HUES6 (cell line): ENCODE results near the gene PPM1J.
"Not testable (repeated sequence)": the region's sequence is repeated elsewhere in the genome, so short reads cannot be mapped to it uniquely, and the experiment has no call there.

Source experiments
- H3K27ac ChIP-seq: 2 replicates; pipeline ENCODE4 v1.7.0; 2013; ENCODE audit warnings: low read depth, mild to moderate bottlenecking, low read length, inconsistent platforms
- H3K27me3 ChIP-seq: 2 replicates; pipeline ENCODE4 v1.6.1; 2013; ENCODE audit warnings: low read length; ENCODE audit not compliant: control insufficient read depth, insufficient read depth
- H3K36me3 ChIP-seq: 2 replicates; pipeline ENCODE4 v1.6.1; 2013; ENCODE audit warnings: low read length; ENCODE audit not compliant: control insufficient read depth, insufficient read depth
- H3K4me1 ChIP-seq: 2 replicates; pipeline ENCODE4 v1.6.1; 2013; ENCODE audit warnings: low read length; ENCODE audit not compliant: control insufficient read depth, insufficient read depth
- H3K4me3 ChIP-seq: 2 replicates; pipeline ENCODE4 v1.5.1; 2013; ENCODE audit warnings: low read depth, low read length
- H3K9ac ChIP-seq: one replicate; pipeline ENCODE4 v1.6.1; 2013; ENCODE audit warnings: mild to moderate bottlenecking, low read length
- H3K9me3 ChIP-seq: 2 replicates; pipeline ENCODE4 v1.6.1; 2013; ENCODE audit warnings: low read depth, low read length; ENCODE audit not compliant: control insufficient read depth, insufficient read depth

Gene PPM1J

GRCh38 chr1:112735752-112736151 is 20.6 kb upstream of the PPM1J start:
- Histone ChIP-seq H3K27ac (no peak overlapping the region), H3K9me3 (no peaks in the 10 kb centered on the region), H3K4me1 (no peaks in the 10 kb centered on the region), H3K9ac (no peak overlapping the region), H3K36me3 (no peaks in the 10 kb centered on the region), H3K4me3 (no peak overlapping the region), H3K27me3 (peaks cover 4% of the 10 kb centered on the region)

DNA sequence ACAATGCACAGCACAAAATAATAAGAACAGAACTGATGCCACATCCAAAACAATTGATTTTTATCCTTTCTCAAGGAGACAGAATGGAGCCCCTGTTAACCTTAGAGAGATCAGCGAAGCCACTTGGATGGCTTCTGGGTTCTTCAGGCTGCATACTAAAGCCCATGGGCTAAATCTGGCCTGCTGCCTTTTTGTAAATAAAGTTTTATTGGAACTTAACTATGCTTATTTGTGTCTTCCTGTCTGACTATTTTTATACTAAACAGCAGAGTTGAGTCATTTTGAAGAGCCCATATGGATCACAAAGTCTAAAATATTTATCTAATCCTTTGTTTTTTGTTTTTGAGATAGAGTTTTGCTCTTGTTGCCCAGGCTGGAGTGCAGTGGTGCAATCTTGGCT is 16.3 kb upstream of the PPM1J start:
- Histone ChIP-seq H3K27me3 (no peaks in the 10 kb centered on the region), H3K9ac (no peak overlapping the region), H3K4me1 (no peaks in the 10 kb centered on the region), H3K27ac (no peak overlapping the region), H3K4me3 (no peak overlapping the region), H3K36me3 (no peaks in the 10 kb centered on the region), H3K9me3 (0 out of 2 replicates have a peak, but pooled peaks cover 3% of the 10 kb centered on the region)

GRCh38 chr1:112729909-112730308 is 14.8 kb upstream of the PPM1J start:
- H3K4me1 ChIP-seq, result no peaks in the 10 kb centered on the region
- H3K9ac ChIP-seq, result no peak overlapping the region
- no peaks in the 10 kb centered on the region for H3K27me3 ChIP-seq
- no peaks in the 10 kb centered on the region for H3K36me3 ChIP-seq
- 0 out of 2 replicates have a peak, but pooled peaks cover 3% of the 10 kb centered on the region for H3K9me3 ChIP-seq
- no peak overlapping the region for H3K27ac ChIP-seq
- H3K4me3 ChIP-seq, result no peak overlapping the region

GRCh38 chr1:112729011-112729410 is 13.9 kb upstream of the PPM1J start:
- not testable (repeated sequence) for H3K4me1 ChIP-seq, H3K36me3 ChIP-seq, H3K4me3 ChIP-seq, H3K27ac ChIP-seq, H3K27me3 ChIP-seq, H3K9ac ChIP-seq, H3K9me3 ChIP-seq

DNA sequence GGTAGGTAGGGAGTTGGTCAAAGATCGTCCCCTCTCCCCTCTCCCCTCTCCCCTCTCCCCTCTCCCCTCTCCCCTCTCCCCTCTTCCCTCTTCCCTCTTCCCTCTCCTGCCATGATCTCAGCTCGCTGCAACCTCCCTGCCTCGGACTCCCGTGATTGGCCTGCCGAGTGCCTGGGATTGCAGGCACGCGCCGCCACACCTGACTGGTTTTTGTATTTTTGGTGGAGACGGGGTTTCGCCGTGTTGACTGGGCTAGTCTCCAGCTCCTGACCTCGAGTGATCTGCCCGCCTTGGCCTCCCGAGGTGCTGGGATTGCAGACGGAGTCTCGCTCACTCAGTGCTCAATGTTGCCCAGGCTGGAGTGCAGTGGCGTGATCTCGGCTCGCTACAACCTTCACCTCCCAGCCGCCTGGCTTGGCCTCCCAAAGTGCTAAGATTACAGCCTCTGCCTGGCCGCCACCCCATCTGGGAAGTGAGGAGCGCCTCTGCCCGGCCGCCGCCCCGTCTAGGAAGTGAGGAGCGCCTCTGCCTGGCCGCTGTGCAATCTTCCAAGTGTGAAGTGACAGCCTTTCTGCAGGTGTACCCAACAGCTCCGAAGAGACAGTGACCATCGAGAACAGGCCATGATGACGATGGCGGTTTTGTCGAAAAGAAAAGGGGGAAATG is 13.3 kb upstream of the PPM1J start:
- not testable (repeated sequence) for H3K27ac ChIP-seq, H3K27me3 ChIP-seq, H3K9ac ChIP-seq, H3K36me3 ChIP-seq, H3K4me3 ChIP-seq, H3K9me3 ChIP-seq, H3K4me1 ChIP-seq

DNA sequence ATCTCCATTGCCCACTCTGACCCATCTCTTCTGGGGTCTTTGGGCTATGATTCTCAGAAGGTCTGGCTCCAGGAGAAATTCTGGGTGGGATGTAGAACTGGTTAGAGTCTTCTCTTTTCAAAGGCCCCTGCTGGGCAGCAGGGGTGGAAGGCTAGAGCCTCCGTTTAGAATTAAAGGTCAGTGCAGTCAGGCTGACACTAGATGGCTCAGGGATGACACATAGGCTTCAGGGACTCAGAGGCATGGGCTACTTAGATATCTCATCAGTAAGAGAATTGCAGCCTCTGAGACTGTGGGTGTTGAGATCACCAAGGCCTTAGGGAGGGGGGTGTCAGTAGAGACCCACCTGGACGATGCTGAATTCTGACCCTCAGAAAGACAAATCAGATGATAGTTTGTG is 12.6 kb upstream of the PPM1J start:
- H3K27me3 ChIP-seq, result peaks cover 12% of the 10 kb centered on the region

DNA sequence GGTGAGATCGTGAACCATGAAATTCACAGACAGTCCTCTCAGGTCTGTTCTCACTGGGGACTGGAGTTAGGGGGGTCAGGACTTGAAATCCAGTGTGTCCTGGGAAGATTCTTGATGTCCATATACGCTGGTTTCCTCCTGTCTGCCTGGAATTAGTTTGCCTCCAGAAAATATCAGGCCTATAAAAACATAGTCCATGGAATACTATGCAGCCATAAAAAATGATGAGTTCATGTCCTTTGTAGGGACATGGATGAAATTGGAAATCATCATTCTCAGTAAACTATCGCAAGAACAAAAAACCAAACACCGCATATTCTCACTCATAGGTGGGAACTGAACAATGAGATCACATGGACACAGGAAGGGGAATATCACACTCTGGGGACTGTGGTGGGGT is 9.1 kb upstream of the PPM1J start:
- Histone ChIP-seq H3K4me1 (peaks cover 19% of the 10 kb centered on the region), H3K27me3 (peaks cover 35% of the 10 kb centered on the region)
- H3K36me3 ChIP-seq, H3K27ac ChIP-seq, H3K4me3 ChIP-seq, H3K9ac ChIP-seq, H3K9me3 ChIP-seq: not testable (repeated sequence)

More for the DNA sequence above, 12.6 kb upstream of the PPM1J start:
- Histone ChIP-seq H3K4me3 (no peak overlapping the region), H3K27ac (no peak overlapping the region), H3K9ac (no peak overlapping the region), H3K4me1 (peaks cover 10% of the 10 kb centered on the region), H3K9me3 (0 out of 2 replicates have a peak, but pooled peaks cover 3% of the 10 kb centered on the region), H3K36me3 (no peaks in the 10 kb centered on the region)

- 0 out of 2 replicates have a peak, but pooled peaks cover 3% of the 10 kb centered on the region for H3K9me3 ChIP-seq
- no peaks in the 10 kb centered on the region for H3K36me3 ChIP-seq
- peak overlapping the region; percentile 56; the same call in 1 of the 2 replicates for H3K4me3 ChIP-seq
- H3K9ac ChIP-seq, result peak overlapping the region; percentile 51
- H3K27ac ChIP-seq, result no peak overlapping the region
- peaks cover 20% of the 10 kb centered on the region for H3K4me1 ChIP-seq
- H3K27me3 ChIP-seq, result peaks cover 39% of the 10 kb centered on the region
These were observed 8.3 kb upstream of the PPM1J start for GRCh38 chr1:112723511-112723839.

DNA sequence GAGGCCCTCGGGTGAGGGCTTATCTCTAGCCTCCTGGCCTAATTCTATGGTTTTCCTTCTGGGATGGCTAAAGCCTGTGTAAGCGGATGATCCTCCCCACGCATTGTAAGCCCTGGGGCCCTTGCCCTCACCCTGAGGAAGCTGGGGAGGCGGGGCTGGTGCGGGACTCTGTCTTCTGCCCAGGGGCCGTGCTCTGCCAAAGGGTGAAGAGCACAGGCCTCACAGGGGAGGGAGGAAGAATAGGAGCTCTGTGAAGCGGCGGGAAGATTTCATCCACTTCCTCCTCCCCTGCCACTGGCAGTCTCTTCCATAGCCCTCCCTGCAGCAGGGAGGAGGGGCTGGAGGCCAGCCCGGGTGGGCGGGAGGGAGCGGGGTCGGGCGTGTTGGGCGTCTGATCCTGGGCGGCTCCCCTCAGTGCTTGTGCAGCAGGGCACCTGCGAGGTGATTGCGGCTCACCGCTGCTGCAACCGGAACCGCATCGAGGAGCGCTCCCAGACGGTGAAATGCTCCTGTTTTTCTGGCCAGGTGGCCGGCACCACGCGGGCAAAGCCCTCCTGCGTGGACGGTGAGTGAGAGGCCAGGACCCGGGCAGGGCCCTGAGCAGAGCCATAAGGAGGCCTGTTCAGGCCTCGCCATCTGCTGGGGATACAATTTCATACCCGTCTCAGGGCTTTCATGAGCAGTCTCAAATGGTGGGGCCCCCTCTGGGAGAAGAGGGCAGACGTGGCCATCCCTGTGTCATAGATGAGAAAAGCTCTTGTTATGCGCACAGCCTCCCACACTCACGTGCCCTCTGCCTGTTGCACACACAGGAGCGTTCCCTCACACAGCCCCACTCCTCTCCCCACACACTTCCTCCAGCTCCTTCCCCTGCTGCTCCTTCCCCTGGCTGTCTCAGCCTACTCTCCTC is 7.7 kb upstream of the PPM1J start:
- Histone ChIP-seq H3K36me3 (no peaks in the 10 kb centered on the region), H3K9ac (peak overlapping the region; percentile 51), H3K27me3 (peaks cover 43% of the 10 kb centered on the region), H3K4me3 (peak overlapping the region; percentile 56), H3K4me1 (peaks cover 21% of the 10 kb centered on the region), H3K27ac (no peak overlapping the region), H3K9me3 (0 out of 2 replicates have a peak, but pooled peaks cover 1% of the 10 kb centered on the region)

DNA sequence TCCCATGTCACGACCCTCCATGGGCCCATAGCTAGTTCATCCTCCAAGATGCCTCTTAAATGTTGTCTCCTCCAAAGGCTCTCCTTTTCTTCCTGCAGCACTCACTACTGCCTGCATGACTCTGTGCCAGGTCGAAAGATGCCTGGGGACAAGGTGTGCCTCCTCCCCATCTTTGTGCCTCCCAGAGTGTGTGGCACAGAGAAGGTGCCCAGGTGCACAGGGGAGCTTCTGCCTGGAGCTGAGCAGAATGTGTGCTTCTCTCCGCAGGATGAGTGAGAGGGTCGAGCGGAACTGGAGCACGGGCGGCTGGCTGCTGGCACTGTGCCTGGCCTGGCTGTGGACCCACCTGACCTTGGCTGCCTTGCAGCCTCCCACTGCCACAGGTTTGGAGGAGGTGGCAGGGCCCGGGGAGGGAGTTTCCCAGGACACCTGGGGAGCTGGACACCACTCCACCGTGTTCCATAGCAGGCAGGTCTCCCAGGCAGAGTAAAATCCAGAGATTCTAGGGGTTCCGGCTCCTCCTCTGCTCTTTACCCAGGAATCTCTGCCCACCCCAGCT is 6.9 kb upstream of the PPM1J start:
- H3K27ac ChIP-seq, result no peak overlapping the region
- peaks cover 43% of the 10 kb centered on the region for H3K27me3 ChIP-seq
- no peaks in the 10 kb centered on the region for H3K9me3 ChIP-seq
- no peaks in the 10 kb centered on the region for H3K36me3 ChIP-seq
- H3K4me1 ChIP-seq, result peaks cover 21% of the 10 kb centered on the region
- H3K4me3 ChIP-seq, result no peak overlapping the region
- no peak overlapping the region for H3K9ac ChIP-seq

- not testable (repeated sequence) for H3K4me3 ChIP-seq, H3K27ac ChIP-seq, H3K9ac ChIP-seq, H3K36me3 ChIP-seq, H3K9me3 ChIP-seq
- peaks cover 25% of the 10 kb centered on the region for H3K4me1 ChIP-seq
- peaks cover 43% of the 10 kb centered on the region for H3K27me3 ChIP-seq
These were observed 6.2 kb upstream of the PPM1J start for GRCh38 chr1:112721294-112721693.
